CD4-positive, CD25-positive, alpha-beta regulatory T cell (primary cell): ENCODE results near the gene RASSF1. TPM values are rescaled to one million over a fixed set of nuclear protein-coding genes. Genes with fewer than 3 reads are reported as not detected.
A peak's percentile ranks its signal among the peaks of the same experiment; 100 is the strongest.

Source experiments
- ATAC-seq, 2 donors: fragments of 150-1000 bp; cut with Tn5 transposase; one replicate each; pipeline ENCODE4 v1.10.0; 2021; ENCODE audit warnings: low read depth in 2 of 2, moderate number of reproducible peaks in 2 of 2, moderate library complexity in 1 of 2
- DNase-seq, 3 donors: peaks; one replicate each; pipeline versions ENCODE4 v3.0.0 to v3.0.0-alpha.2; 2012 to 2022; ENCODE audit warnings: mixed read lengths in 1 of 3
- H3K27ac ChIP-seq: one replicate; pipeline ENCODE4 v1.7.0; 2013; ENCODE audit warnings: mild to moderate bottlenecking, low read length; ENCODE audit not compliant: insufficient read depth, poor library complexity, severe bottlenecking
- H3K27me3 ChIP-seq: one replicate; pipeline ENCODE4 v1.7.0; 2013; ENCODE audit warnings: low read length; ENCODE audit not compliant: control insufficient read depth, insufficient read depth
- H3K36me3 ChIP-seq: one replicate; pipeline ENCODE4 v1.7.0; 2013; ENCODE audit warnings: mild to moderate bottlenecking, low read length, moderate library complexity; ENCODE audit not compliant: control insufficient read depth, insufficient read depth
- H3K4me1 ChIP-seq: 2 replicates; pipeline ENCODE4 v1.7.0; 2013; ENCODE audit warnings: mild to moderate bottlenecking, low read length; ENCODE audit not compliant: insufficient read depth, control insufficient read depth, poor library complexity, severe bottlenecking
- H3K4me3 ChIP-seq: one replicate; pipeline ENCODE4 v1.7.0; 2013; ENCODE audit warnings: low read depth, mild to moderate bottlenecking, low read length, moderate library complexity
- H3K9me3 ChIP-seq, 2 experiments: 1 replicate in 1 of 2; 2 replicates in 1 of 2; pipeline ENCODE4 v1.7.0; 2013; ENCODE audit warnings: low read length in 2 of 2, mild to moderate bottlenecking in 1 of 2, moderate library complexity in 1 of 2; ENCODE audit not compliant: control insufficient read depth in 2 of 2
- H3K27ac Mint-ChIP-seq, 3 donors: one replicate each; pipeline ENCODE4 v1.8.0; 2020 to 2022; ENCODE audit warnings: mild to moderate bottlenecking in 3 of 3, mixed read lengths in 3 of 3, moderate library complexity in 2 of 3
- H3K27me3 Mint-ChIP-seq: one replicate; pipeline ENCODE4 v1.8.0; 2022; ENCODE audit warnings: mild to moderate bottlenecking, mixed read lengths
- H3K36me3 Mint-ChIP-seq: one replicate; pipeline ENCODE4 v1.8.0; 2020; ENCODE audit warnings: mixed read lengths
- H3K4me1 Mint-ChIP-seq, 4 donors: one replicate each; pipeline ENCODE4 v1.8.0; 2020 to 2022; ENCODE audit warnings: mixed read lengths in 4 of 4, mild to moderate bottlenecking in 1 of 4
- H3K4me3 Mint-ChIP-seq, 4 donors: one replicate each; pipeline ENCODE4 v1.8.0; 2020 to 2022; ENCODE audit warnings: mild to moderate bottlenecking in 4 of 4, mixed read lengths in 4 of 4, moderate library complexity in 3 of 4
- H3K9me3 Mint-ChIP-seq, 7 donors: one replicate each; pipeline ENCODE4 v1.8.0; 2020 to 2022; ENCODE audit warnings: mixed read lengths in 7 of 7, mild to moderate bottlenecking in 3 of 7, moderate library complexity in 2 of 7
- polyA plus RNA-seq, 4 donors: library from polyadenylated mRNA; unstranded; fragments of 300-500 nt; fragmentation: Illumina TruSeq; gene quantifications; one replicate each; pipeline ENCODE4 v1.2.3, GENCODE V29; 2021
- total RNA-seq: library from RNA; stranded (reverse); gene quantifications from one replicate; pipeline ENCODE4 v1.2.3, GENCODE V29; 2022

RASSF1 gene
- total and polyA plus RNA-seq, 5 donors from 2014 or later = 48.4 to 76.0 (median 57.1) TPM

- no peaks in the 10 kb centered on the region for H3K9me3 ChIP-seq
- peak within 1 kb of the TSS; percentile 23 to 89 (median 62) for H3K27ac Mint-ChIP-seq
- no peaks in the 10 kb centered on the region for H3K27me3 ChIP-seq
- ATAC-seq (peak in 1 of 2 donors; percentile 22), DNase-seq (peak; percentile 72 to 77 (median 74))
- H3K36me3 Mint-ChIP-seq = peaks cover 4% of the 10 kb centered on the region
- no peak within 1 kb of the TSS for H3K27ac ChIP-seq
- H3K4me3 Mint-ChIP-seq = peak within 1 kb of the TSS; percentile 27 to 89 (median 70)
- H3K9me3 Mint-ChIP-seq = no peaks in the 10 kb centered on the region
- no peaks in the 10 kb centered on the region for H3K27me3 Mint-ChIP-seq
- H3K4me1 Mint-ChIP-seq = peaks cover 5 to 79% (median 38%) of the 10 kb centered on the region in 4 donors
- H3K4me3 ChIP-seq = peak within 1 kb of the TSS; percentile 37
- peaks cover 13% of the 10 kb centered on the region for H3K36me3 ChIP-seq
- H3K4me1 ChIP-seq = peaks cover 54% of the 10 kb centered on the region
These were observed 5.1 kb upstream of the RASSF1 start, which contains the start of gene ZMYND10 for GRCh38 chr3:50345586-50346234. Gene ZMYND10, minus strand, starts transcription at chr3:50345732. Its CDS starts 153 bp downstream, at chr3:50345579.

- no peak for DNase-seq
- no peak overlapping the region for H3K4me3 Mint-ChIP-seq
- H3K4me1 Mint-ChIP-seq = peaks cover 5 to 75% (median 33%) of the 10 kb centered on the region in 4 donors
- peaks cover 4% of the 10 kb centered on the region for H3K36me3 Mint-ChIP-seq
- Histone ChIP-seq H3K9me3 (no peaks in the 10 kb centered on the region), H3K4me3 (no peak overlapping the region), H3K36me3 (peaks cover 13% of the 10 kb centered on the region), H3K27me3 (no peaks in the 10 kb centered on the region), H3K4me1 (peaks cover 56% of the 10 kb centered on the region), H3K27ac (no peak overlapping the region)
- H3K9me3 Mint-ChIP-seq = no peaks in the 10 kb centered on the region
- H3K27me3 Mint-ChIP-seq = no peaks in the 10 kb centered on the region
- peak overlapping the region in 1 of 3 donors; percentile 63 for H3K27ac Mint-ChIP-seq
- ATAC-seq = no peak
These were observed 4.4 kb upstream of the RASSF1 start for GRCh38 chr3:50345008-50345407.

GRCh38 chr3:50342813-50343633, 2.4 kb upstream of the RASSF1 start:
- Mint-ChIP-seq H3K36me3 (peaks cover 3% of the 10 kb centered on the region), H3K27ac (peak overlapping the region in 1 of 3 donors; percentile 89), H3K4me3 (peak overlapping the region in 2 of 4 donors; percentile 92 to 94), H3K9me3 (peaks cover 0 to 2% (median 0%) of the 10 kb centered on the region in 7 donors), H3K27me3 (no peaks in the 10 kb centered on the region), H3K4me1 (peaks cover 16 to 75% (median 36%) of the 10 kb centered on the region in 4 donors)
- Histone ChIP-seq H3K36me3 (peaks cover 4% of the 10 kb centered on the region), H3K9me3 (no peaks in the 10 kb centered on the region), H3K27me3 (no peaks in the 10 kb centered on the region), H3K27ac (no peak overlapping the region), H3K4me1 (peaks cover 64% of the 10 kb centered on the region), H3K4me3 (no peak overlapping the region)
- no peak for ATAC-seq
- DNase-seq = no peak

- H3K4me3 Mint-ChIP-seq = peak overlapping the region; percentile 79 to 94 (median 87)
- Histone ChIP-seq H3K27ac (peak overlapping the region; percentile 81), H3K4me1 (peaks cover 66% of the 10 kb centered on the region), H3K9me3 (no peaks in the 10 kb centered on the region), H3K27me3 (no peaks in the 10 kb centered on the region), H3K4me3 (no peak overlapping the region), H3K36me3 (no peaks in the 10 kb centered on the region)
- no peaks in the 10 kb centered on the region for H3K27me3 Mint-ChIP-seq
- DNase-seq = no peak
- H3K36me3 Mint-ChIP-seq = no peaks in the 10 kb centered on the region
- peaks cover 12 to 73% (median 33%) of the 10 kb centered on the region in 4 donors for H3K4me1 Mint-ChIP-seq
- H3K27ac Mint-ChIP-seq = peak overlapping the region in 2 of 3 donors; percentile 82 to 89
- H3K9me3 Mint-ChIP-seq = peaks cover 0 to 3% (median 0%) of the 10 kb centered on the region in 7 donors
- ATAC-seq = no peak
These were observed 1.5 kb upstream of the RASSF1 start for GRCh38 chr3:50341996-50342650.

GRCh38 chr3:50341537-50341936, 901 bp upstream of the RASSF1 start:
- H3K27me3 Mint-ChIP-seq = no peaks in the 10 kb centered on the region
- no peaks in the 10 kb centered on the region for H3K36me3 ChIP-seq
- H3K27ac ChIP-seq = peak overlapping the region; percentile 81
- H3K27me3 ChIP-seq = no peaks in the 10 kb centered on the region
- no peak for ATAC-seq
- no peak overlapping the region for H3K4me3 ChIP-seq
- H3K4me1 Mint-ChIP-seq = peaks cover 14 to 70% (median 33%) of the 10 kb centered on the region in 4 donors
- H3K36me3 Mint-ChIP-seq = no peaks in the 10 kb centered on the region
- H3K4me1 ChIP-seq = peaks cover 65% of the 10 kb centered on the region
- H3K4me3 Mint-ChIP-seq = peak overlapping the region; percentile 82 to 97 (median 90)
- no peak for DNase-seq
- H3K9me3 Mint-ChIP-seq = peaks cover 0 to 3% (median 0%) of the 10 kb centered on the region in 7 donors
- H3K9me3 ChIP-seq = no peaks in the 10 kb centered on the region
- peak overlapping the region; percentile 83 to 93 (median 86) for H3K27ac Mint-ChIP-seq

GRCh38 chr3:50340147-50340447, 539 bp downstream of the RASSF1 start:
- H3K36me3 Mint-ChIP-seq = no peaks in the 10 kb centered on the region
- H3K27me3 Mint-ChIP-seq = no peaks in the 10 kb centered on the region
- H3K4me1 Mint-ChIP-seq = peaks cover 20 to 73% (median 39%) of the 10 kb centered on the region in 4 donors

GRCh38 chr3:50339485-50340146, 1.0 kb downstream of the RASSF1 start:
- no peaks in the 10 kb centered on the region for H3K36me3 Mint-ChIP-seq
- H3K9me3 ChIP-seq = no peaks in the 10 kb centered on the region
- H3K27ac Mint-ChIP-seq = peak overlapping the region; percentile 90 to 98 (median 93)
- H3K27me3 Mint-ChIP-seq = no peaks in the 10 kb centered on the region
- H3K27ac ChIP-seq = peak overlapping the region; percentile 81
- peaks cover 20 to 72% (median 40%) of the 10 kb centered on the region in 4 donors for H3K4me1 Mint-ChIP-seq
- H3K4me1 ChIP-seq = peaks cover 67% of the 10 kb centered on the region
- H3K4me3 Mint-ChIP-seq = peak overlapping the region; percentile 90 to 97 (median 94)
- H3K9me3 Mint-ChIP-seq = peaks cover 0 to 3% (median 0%) of the 10 kb centered on the region in 7 donors
- H3K27me3 ChIP-seq = no peaks in the 10 kb centered on the region
- H3K36me3 ChIP-seq = no peaks in the 10 kb centered on the region
- DNase-seq (no peak), ATAC-seq (no peak)
- H3K4me3 ChIP-seq = peak overlapping the region; percentile 83

More at GRCh38 chr3:50340147-50340447, 539 bp downstream of the RASSF1 start:
- no peaks in the 10 kb centered on the region for H3K9me3 ChIP-seq
- peak overlapping the region; percentile 90 to 97 (median 94) for H3K4me3 Mint-ChIP-seq
- ATAC-seq (no peak), DNase-seq (no peak)
- H3K27me3 ChIP-seq = no peaks in the 10 kb centered on the region
- H3K4me3 ChIP-seq = peak overlapping the region; percentile 83
- H3K9me3 Mint-ChIP-seq = peaks cover 0 to 3% (median 0%) of the 10 kb centered on the region in 7 donors
- no peaks in the 10 kb centered on the region for H3K36me3 ChIP-seq
- peak overlapping the region; percentile 81 for H3K27ac ChIP-seq
- H3K4me1 ChIP-seq = peaks cover 67% of the 10 kb centered on the region
- peak overlapping the region; percentile 90 to 98 (median 93) for H3K27ac Mint-ChIP-seq
